Measurements from ENCODE around the gene ADAM21.

Gene ADAM21

GRCh38 chr14:70451874-70452273 lies at the start of gene ADAM21:
ADAM21 (plus strand) TSS chr14:70452174; CDS start chr14:70457500, 5,326 bp downstream.
- TF ChIP-seq GATA2 (IDR thresholded peaks at IDR 0.05; ENCODE audit: low read depth, low read length) (no peak), GATA3 (IDR thresholded peaks at IDR 0.05; ENCODE audit: low read depth, low read length) (no peak)

- TF ChIP-seq GATA3 (IDR thresholded peaks at IDR 0.05; ENCODE audit: low read depth, low read length) (no peak), GATA2 (IDR thresholded peaks at IDR 0.05; ENCODE audit: low read depth, low read length) (no peak)
Measured at GRCh38 chr14:70407621-70408020, 44.4 kb upstream of the ADAM21 start.

DNA sequence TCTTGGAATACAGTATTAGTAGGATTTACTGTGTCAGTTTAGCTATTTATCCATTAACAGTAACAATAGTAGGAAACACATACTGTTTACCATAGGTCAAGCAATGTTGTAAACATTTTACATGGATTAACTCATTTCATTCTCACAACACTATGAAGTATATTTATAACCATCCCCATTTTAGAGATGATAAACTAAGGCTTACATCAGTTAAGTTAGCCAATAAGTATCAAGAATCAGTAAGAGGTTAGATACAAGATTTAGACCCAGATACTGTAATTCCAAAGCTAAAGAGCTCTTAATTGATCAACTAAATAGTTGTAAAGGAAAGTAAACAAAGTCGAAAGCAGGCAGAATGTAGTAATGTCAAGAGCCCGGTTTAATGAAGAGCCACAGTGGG lies 36.2 kb upstream of the ADAM21 start:
- TF ChIP-seq GATA3 (IDR thresholded peaks at IDR 0.05; ENCODE audit: low read depth, low read length) (no peak), GATA2 (IDR thresholded peaks at IDR 0.05; ENCODE audit: low read depth, low read length) (no peak)

DNA sequence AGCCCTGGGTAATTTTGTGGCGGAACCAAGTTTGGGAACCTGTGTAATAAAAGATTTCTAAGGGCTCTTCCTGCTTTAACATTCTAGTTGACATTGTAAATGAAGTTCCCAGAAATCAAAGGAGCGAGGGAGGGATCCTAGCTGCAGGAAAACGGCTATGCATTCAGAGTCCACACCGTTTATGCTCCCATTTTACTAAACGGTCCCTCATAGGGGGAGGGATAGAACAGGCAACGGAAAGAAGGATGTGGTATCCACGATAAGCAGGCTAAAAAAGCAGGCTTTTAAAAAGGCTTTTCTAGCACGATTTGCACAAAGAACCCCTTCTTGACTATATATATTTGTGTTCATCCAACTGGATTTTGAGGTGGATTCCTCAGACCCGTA lies 35.6 kb upstream of the ADAM21 start:
- TF ChIP-seq GATA2 (IDR thresholded peaks at IDR 0.05; ENCODE audit: low read depth, low read length), result no peak
- TF ChIP-seq GATA3 (IDR thresholded peaks at IDR 0.05; ENCODE audit: low read depth, low read length), result no peak

DNA sequence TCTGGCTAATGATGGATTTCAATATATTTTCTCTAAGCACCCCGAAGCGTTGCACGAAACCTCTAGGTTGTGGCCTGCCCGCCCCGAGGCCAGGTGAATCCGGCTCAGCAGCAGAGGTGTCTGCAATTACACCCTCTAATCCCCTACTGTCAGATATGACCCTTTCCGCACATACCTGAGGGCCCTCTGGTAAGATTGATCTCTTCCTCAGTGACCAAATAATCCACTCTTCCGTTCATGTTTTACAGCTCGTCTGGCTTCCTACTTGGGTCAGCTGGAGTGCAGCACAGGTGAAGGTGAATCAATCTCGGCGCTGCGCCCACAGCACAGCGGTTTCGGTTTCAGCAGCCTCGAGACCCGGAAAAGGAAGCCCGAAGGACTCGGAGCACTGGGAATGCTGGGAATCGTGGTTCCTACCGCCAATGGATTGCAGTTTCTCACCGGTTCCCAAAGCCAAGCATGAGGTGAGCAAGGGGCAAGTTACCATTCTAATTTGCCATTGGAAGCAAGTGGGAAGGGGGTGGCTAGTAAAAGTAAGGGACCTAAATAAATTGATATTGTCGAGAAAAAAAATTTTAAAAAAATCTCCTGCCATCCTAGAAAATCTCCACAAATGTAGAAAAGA lies 35.1 kb upstream of the ADAM21 start, which contains the start of gene SYNJ2BP:
TSS of gene SYNJ2BP (minus strand) at position 366 of the 625 bp plus-strand sequence. CDS start at position 239, 127 bp downstream.
- TF ChIP-seq GATA3 (IDR thresholded peaks at IDR 0.05; ENCODE audit: low read depth, low read length) (no peak), GATA2 (IDR thresholded peaks at IDR 0.05; ENCODE audit: low read depth, low read length) (no peak)

DNA sequence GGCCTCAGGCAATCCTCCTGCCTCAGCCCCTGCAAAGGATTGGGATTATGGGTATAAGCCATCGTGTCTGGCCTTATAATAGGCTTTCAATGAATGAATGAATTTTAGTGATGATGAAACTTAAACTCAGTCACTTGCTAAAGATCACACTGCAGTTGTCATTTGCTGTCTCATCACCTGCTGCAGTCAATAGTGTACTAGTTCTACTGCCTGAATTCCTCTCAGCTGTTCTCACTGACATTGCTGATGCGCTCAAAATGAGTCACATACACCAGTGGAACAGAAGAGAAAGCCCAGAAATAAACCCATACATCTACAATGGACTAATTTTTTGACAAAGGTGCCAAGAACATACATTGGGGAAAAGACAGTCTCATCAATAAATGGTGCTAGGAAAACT lies 29.4 kb upstream of the ADAM21 start:
- TF ChIP-seq GATA3 (IDR thresholded peaks at IDR 0.05; ENCODE audit: low read depth, low read length) (no peak), GATA2 (IDR thresholded peaks at IDR 0.05; ENCODE audit: low read depth, low read length) (no peak)

- TF ChIP-seq GATA3 (IDR thresholded peaks at IDR 0.05; ENCODE audit: low read depth, low read length), result no peak
- TF ChIP-seq GATA2 (IDR thresholded peaks at IDR 0.05; ENCODE audit: low read depth, low read length), result no peak
Measured at GRCh38 chr14:70425354-70425753, 26.6 kb upstream of the ADAM21 start.

DNA sequence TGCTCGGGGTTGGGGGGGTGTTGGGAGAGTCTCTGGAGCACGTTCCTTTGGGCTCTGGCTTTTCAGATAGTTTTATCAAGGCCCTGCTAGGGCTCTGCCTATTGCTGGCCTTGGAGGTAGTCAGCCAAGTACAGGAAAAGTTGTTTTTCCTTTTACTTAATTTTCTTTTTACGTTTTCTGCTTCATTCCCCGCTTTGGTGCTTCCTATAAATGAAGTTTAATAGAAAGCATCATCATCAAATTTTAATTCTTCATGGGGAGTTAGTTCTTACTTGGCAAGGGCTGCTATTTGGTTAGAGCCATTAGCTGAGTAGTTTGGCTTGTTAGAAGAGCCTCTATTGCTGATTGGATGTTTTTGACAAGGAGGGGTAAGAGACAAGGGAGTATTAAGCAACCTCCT lies 15.1 kb upstream of the ADAM21 start:
- TF ChIP-seq GATA3 (IDR thresholded peaks at IDR 0.05; ENCODE audit: low read depth, low read length) (no peak), GATA2 (IDR thresholded peaks at IDR 0.05; ENCODE audit: low read depth, low read length) (no peak)

DNA sequence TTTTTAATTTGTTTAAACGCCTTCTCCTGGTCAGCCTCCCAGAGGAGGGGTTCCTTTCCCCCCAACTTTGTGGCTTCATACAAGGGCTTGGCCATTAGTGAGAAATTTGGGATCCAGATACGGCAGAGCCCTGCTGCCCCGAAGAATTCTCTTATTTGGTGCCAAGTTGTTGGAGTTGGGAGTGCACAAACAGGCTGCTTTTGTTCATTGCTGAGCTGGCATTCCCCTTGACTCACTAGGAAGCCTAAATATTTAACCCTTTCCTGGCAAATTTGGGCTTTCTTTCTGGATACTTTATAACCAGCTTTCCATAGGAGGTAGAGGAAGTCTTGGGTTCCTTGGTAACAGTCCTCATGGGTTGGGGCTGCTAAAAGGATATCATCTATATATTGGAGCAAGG lies 10.3 kb upstream of the ADAM21 start:
- no peak for TF ChIP-seq GATA2 (IDR thresholded peaks at IDR 0.05; ENCODE audit: low read depth, low read length)
- TF ChIP-seq GATA3 (IDR thresholded peaks at IDR 0.05; ENCODE audit: low read depth, low read length), result no peak

DNA sequence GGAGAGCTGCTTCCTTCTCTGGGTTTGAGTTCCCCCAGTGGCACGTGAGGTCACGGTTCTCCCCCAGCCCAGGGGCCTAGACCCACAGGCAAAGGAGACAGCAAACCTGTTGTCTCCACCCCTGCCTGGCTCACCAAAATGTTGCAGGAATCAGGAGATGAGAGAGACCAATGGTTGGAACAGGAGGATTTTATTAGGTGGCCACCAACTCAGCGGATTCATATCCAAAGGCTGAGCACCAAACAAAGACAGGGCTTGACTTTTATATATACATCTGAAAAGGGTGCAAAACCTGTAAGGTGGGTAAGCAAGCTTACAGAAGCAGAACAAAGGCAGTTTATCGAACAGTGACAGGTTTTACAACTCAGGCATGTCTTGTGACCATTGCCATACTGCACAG lies 9.2 kb upstream of the ADAM21 start:
- TF ChIP-seq GATA3 (IDR thresholded peaks at IDR 0.05; ENCODE audit: low read depth, low read length), result no peak
- no peak for TF ChIP-seq GATA2 (IDR thresholded peaks at IDR 0.05; ENCODE audit: low read depth, low read length)

DNA sequence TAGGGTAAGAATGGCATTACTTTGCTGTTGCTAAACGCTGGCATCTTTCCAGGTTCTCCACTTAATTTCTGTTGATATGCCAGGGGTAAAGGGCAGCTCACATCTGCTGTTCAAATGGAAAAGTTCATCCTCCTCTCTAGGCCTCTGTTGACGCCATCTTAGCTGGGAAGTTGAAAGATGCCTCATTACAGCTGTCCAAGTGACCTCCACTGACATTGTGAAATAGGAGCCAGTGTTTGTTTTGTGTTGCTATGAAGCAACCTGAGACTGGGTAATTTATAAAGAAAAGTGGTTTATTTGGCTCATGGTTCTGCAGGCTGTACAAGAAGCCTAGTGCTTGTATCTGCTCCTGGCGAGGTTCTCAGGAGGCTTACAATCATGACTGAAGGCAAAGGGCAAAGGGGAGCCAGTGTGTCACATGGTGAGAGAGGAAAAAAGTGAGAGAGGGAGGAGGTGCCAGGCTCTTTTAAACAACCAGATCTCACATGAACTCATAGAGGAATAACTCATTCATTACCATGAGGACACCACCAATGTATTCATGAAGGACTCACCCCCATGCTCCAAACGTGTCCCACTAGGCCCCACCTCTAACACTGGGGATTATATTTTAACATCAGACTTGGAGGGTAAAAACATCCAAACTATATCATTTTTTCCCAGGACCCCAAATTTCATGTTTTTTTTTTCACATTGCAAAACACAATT lies 3.2 kb upstream of the ADAM21 start:
- no peak for TF ChIP-seq GATA3 (IDR thresholded peaks at IDR 0.05; ENCODE audit: low read depth, low read length)
- no peak for TF ChIP-seq GATA2 (IDR thresholded peaks at IDR 0.05; ENCODE audit: low read depth, low read length)

DNA sequence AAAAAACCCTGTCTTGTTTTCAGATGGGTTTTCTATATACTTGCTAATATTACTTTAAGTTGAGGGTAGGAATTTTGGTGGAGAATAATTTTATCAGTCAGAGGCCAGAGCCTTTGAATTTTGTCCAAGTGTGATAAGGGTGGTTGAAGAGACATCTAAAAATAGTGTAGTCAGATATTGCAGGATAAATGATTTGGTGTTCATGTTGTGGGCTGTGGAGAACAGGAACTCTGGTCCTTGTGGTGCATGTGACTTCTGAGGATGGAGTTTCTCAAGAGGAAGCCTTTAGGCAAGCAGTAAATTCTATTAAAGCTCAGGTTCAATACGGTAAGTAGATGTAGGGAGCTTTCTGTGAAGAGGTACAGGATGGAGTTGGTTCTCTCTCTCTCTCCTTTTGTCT lies 2.8 kb downstream of the ADAM21 start:
- TF ChIP-seq GATA3 (IDR thresholded peaks at IDR 0.05; ENCODE audit: low read depth, low read length) (no peak), GATA2 (IDR thresholded peaks at IDR 0.05; ENCODE audit: low read depth, low read length) (no peak)

DNA sequence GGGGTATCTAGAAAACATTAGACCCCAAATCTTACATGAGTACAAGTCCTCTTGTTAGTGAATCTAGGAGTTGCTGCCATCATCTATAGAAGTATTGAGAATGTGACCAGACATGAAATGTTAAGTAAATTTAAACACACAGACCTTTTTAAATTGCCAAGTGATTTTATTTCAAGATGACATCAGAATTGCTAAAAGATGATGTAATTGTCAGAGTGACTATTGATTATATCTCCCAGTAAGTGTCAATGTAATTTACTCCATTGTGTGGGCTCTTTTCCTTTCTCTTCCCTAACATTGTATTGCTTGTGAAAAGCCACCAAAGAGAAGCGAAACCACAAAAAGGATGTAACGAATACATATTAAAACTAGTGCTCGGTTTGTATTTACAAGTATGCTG lies 16.8 kb downstream of the ADAM21 start:
- no peak for TF ChIP-seq GATA3 (IDR thresholded peaks at IDR 0.05; ENCODE audit: low read depth, low read length)
- TF ChIP-seq GATA2 (IDR thresholded peaks at IDR 0.05; ENCODE audit: low read depth, low read length), result no peak

- TF ChIP-seq GATA2 (IDR thresholded peaks at IDR 0.05; ENCODE audit: low read depth, low read length) (no peak), GATA3 (IDR thresholded peaks at IDR 0.05; ENCODE audit: low read depth, low read length) (no peak)
Measured at GRCh38 chr14:70472253-70473159, 20.5 kb downstream of the ADAM21 start.
